HepG2 (cell line): ENCODE data around the gene TMTC4. TPM values are rescaled to one million over a fixed set of nuclear protein-coding genes. Genes with fewer than 3 reads are reported as not detected.
A peak's percentile ranks its signal among the peaks of the same experiment; 100 is the strongest.

Source experiments
- ATAC-seq: fragments of 200-7000 bp; cut with Tn5 transposase; 3 replicates; pipeline ENCODE4 v1.9.1; 2020; ENCODE audit warnings: mild to moderate bottlenecking, moderate library complexity
- BruUV-seq: library from RNA; stranded (reverse); fragments of 400-500 nt; replicated peaks from 2 replicates; lab custom pipeline; 2021; lab: Mats Ljungman, UMichigan
- CTCF ChIA-PET: fragments of 300-600 bp; formaldehyde crosslinking; extraction: SDS; loops from one replicate; lab custom pipeline; 2021; ENCODE audit warnings: low total read pairs, inconsistent platforms, low intra/inter-chr PET ratio; lab: Yijun Ruan, JAX
- POLR2A ChIA-PET: fragments of 350-600 bp; sonication (Branson Sonifier 250); formaldehyde crosslinking; loops from one replicate; lab custom pipeline; 2020; ENCODE audit warnings: antibody characterized with exemption, inconsistent platforms; lab: Yijun Ruan, JAX
- DNase-seq: peaks from one replicate; pipeline ENCODE4 v3.0.0-alpha.2; 2015; ENCODE audit warnings: low spot score
- FAIRE-seq: peaks from 3 replicates; lab custom pipeline; 2011; peaks lifted over from hg19 to GRCh38; lab: Jason Lieb, UNC
- H2AFZ ChIP-seq: one replicate; pipeline ENCODE4 v1.6.1; 2011; ENCODE audit warnings: low read length, inconsistent platforms
- H3K27ac ChIP-seq: fragments of 300-600 bp; 3 replicates; pipeline ENCODE4 v1.8.0; 2011; ENCODE audit warnings: mixed run types, mild to moderate bottlenecking, mixed read lengths, low read length, inconsistent platforms; ENCODE audit not compliant: insufficient read depth; ENCODE audit errors: extremely low read length
- H3K27me3 ChIP-seq, 2 experiments: fragments of 200-600 bp in 1 of 2; 2 replicates in 1 of 2; 3 replicates in 1 of 2; pipeline versions ENCODE4 v1.6.0 to v1.8.0; 2011; ENCODE audit warnings: low read length in 2 of 2, mild to moderate bottlenecking in 2 of 2, moderate library complexity in 2 of 2, inconsistent platforms in 1 of 2; ENCODE audit not compliant: insufficient read depth in 2 of 2, control insufficient read depth in 1 of 2
- H3K36me3 ChIP-seq, 2 experiments: fragments of 200-600 bp in 1 of 2; replicated peaks in 1 of 2; 2 replicates in 1 of 2; 3 replicates in 1 of 2; pipeline versions ENCODE4 v1.5.1 to v1.8.0; 2011; ENCODE audit warnings: low read length in 2 of 2, inconsistent platforms in 1 of 2; ENCODE audit not compliant: insufficient read depth in 2 of 2, control insufficient read depth in 1 of 2
- H3K4me1 ChIP-seq: 2 replicates; pipeline ENCODE4 v1.5.1; 2012; ENCODE audit warnings: low read length, inconsistent platforms; ENCODE audit not compliant: insufficient read depth
- H3K4me2 ChIP-seq: 2 replicates; pipeline ENCODE4 v1.6.0; 2011; ENCODE audit warnings: low read depth, low read length, inconsistent platforms
- H3K4me3 ChIP-seq, 3 experiments: fragments of 200-600 bp in 1 of 3; sonication (generic), shearing (Covaris generic) in 1 of 3; replicated peaks in 1 of 3; 2 replicates each; pipeline ENCODE4 v1.5.1; 2011 to 2016; ENCODE audit warnings: low read length in 3 of 3, inconsistent platforms in 2 of 3, low read depth in 2 of 3, mild to moderate bottlenecking in 2 of 3, control low read depth in 1 of 3, mixed read lengths in 1 of 3; ENCODE audit not compliant: insufficient read depth in 1 of 3
- H3K79me2 ChIP-seq: one replicate; pipeline ENCODE4 v1.6.1; 2011; ENCODE audit warnings: low read length, inconsistent platforms; ENCODE audit not compliant: insufficient read depth
- H3K9ac ChIP-seq: 2 replicates; pipeline ENCODE4 v1.6.0; 2011; ENCODE audit warnings: mild to moderate bottlenecking, low read depth, low read length, inconsistent platforms; ENCODE audit not compliant: insufficient read depth
- H3K9me3 ChIP-seq: 2 replicates; pipeline ENCODE4 v1.5.1; 2012; ENCODE audit warnings: mild to moderate bottlenecking, low read length
- H4K20me1 ChIP-seq: 2 replicates; pipeline ENCODE4 v1.6.0; 2011; ENCODE audit warnings: inconsistent platforms, mild to moderate bottlenecking, low read length, moderate library complexity; ENCODE audit not compliant: insufficient read depth
- ARHGAP35 ChIP-seq: sonication (generic); formaldehyde crosslinking; IDR thresholded peaks from 2 replicates; pipeline ENCODE4 v1.9.0; 2022; ENCODE audit warnings: mild to moderate bottlenecking, inconsistent platforms, moderate library complexity, missing genetic modification reagents, borderline replicate concordance
- FOXK2 ChIP-seq: fragments of 450-650 bp; IDR thresholded peaks from 2 replicates; pipeline ENCODE4 v1.6.1; 2016
- GATAD1 ChIP-seq: IDR thresholded peaks from 2 replicates; pipeline ENCODE4 v1.6.1; 2016; ENCODE audit warnings: missing genetic modification reagents, missing compliant biosample characterization
- MIXL1 ChIP-seq: IDR thresholded peaks from 2 replicates; pipeline ENCODE4 v1.6.1; 2016
- PHF21A ChIP-seq: sonication (generic); formaldehyde crosslinking; IDR thresholded peaks from 2 replicates; pipeline ENCODE4 v1.5.0; 2020; ENCODE audit warnings: mild to moderate bottlenecking, missing genetic modification reagents
- SIN3B ChIP-seq: fragments of 150-350 bp; IDR thresholded peaks from 2 replicates; pipeline ENCODE4 v1.6.1; 2014; ENCODE audit warnings: low read length
- TCF7 ChIP-seq: sonication (generic); IDR thresholded peaks from 2 replicates; pipeline ENCODE4 v1.6.1; 2016; ENCODE audit warnings: antibody characterized with exemption, low read depth
- ZFY ChIP-seq: sonication (generic); formaldehyde crosslinking; IDR thresholded peaks from 2 replicates; pipeline ENCODE4 v1.4.0; 2020; ENCODE audit warnings: missing genetic modification reagents
- ZNF12 ChIP-seq: sonication (generic); formaldehyde crosslinking; IDR thresholded peaks from 2 replicates; pipeline ENCODE4 v1.5.0; 2020; ENCODE audit warnings: missing genetic modification reagents
- ZNF224 ChIP-seq: sonication (generic); formaldehyde crosslinking; IDR thresholded peaks from 2 replicates; pipeline ENCODE4 v1.5.0; 2020; ENCODE audit warnings: mild to moderate bottlenecking, missing genetic modification reagents
- ZNF354B ChIP-seq: sonication (generic); formaldehyde crosslinking; IDR thresholded peaks from 2 replicates; pipeline ENCODE4 v1.8.0; 2022; ENCODE audit warnings: mild to moderate bottlenecking, missing genetic modification reagents
- ZNF44 ChIP-seq: sonication (generic); formaldehyde crosslinking; IDR thresholded peaks from 2 replicates; pipeline ENCODE4 v1.5.1; 2020; ENCODE audit warnings: mild to moderate bottlenecking, missing genetic modification reagents
- ZNF510 ChIP-seq: sonication (generic); formaldehyde crosslinking; IDR thresholded peaks from 2 replicates; pipeline ENCODE4 v1.4.0; 2020; ENCODE audit warnings: low read depth, mild to moderate bottlenecking, missing genetic modification reagents
- ZNF605 ChIP-seq: sonication (generic); formaldehyde crosslinking; IDR thresholded peaks from 2 replicates; pipeline ENCODE4 v1.8.0; 2022; ENCODE audit warnings: mild to moderate bottlenecking, missing genetic modification reagents
- ZNF646 ChIP-seq: sonication (generic); formaldehyde crosslinking; IDR thresholded peaks from 2 replicates; pipeline ENCODE4 v1.9.0; 2021; ENCODE audit warnings: mild to moderate bottlenecking, missing genetic modification reagents
- ZNF652 ChIP-seq: IDR thresholded peaks from 2 replicates; pipeline ENCODE4 v1.6.1; 2016; ENCODE audit warnings: low read depth, borderline replicate concordance
- WGBS: methylation state at CpG from one replicate; pipeline ENCODE4 v1.1.6; 2017; ENCODE audit warnings: low lambda C conversion rate; 5-methylcytosine and 5-hydroxymethylcytosine counted together
- in situ Hi-C: cut with HindIII; loops from 2 replicates; pipeline ENCODE4 v1.10.0; 2017; ENCODE audit warnings: low pct_unique_long_range_greater_than_20kb; ENCODE audit not compliant: extremely low pct_ligation_motif_present
- intact Hi-C: fragments of 100-400 bp; cut with micrococcal nuclease; formaldehyde crosslinking; loops from one replicate; pipeline ENCODE4 v1.10.0; 2022; ENCODE audit not compliant: unreplicated experiment
- polyA plus RNA-seq, 8 experiments: library from polyadenylated mRNA; depleted of rRNA in 3 of 8; stranded (reverse) in 7 of 8; unstranded in 1 of 8; fragments of >200 nt; fragmentation: Illumina TruSeq in 4 of 8; extraction: Trizol in 4 of 8; gene quantifications; 2 replicates each; pipeline versions ENCODE4 v1.2.1 to v1.2.3, GENCODE V29; 2011 to 2016; ENCODE audit warnings: low read depth in 4 of 8, missing spikeins in 1 of 8, mixed read lengths in 1 of 8; ENCODE audit not compliant: insufficient read depth in 1 of 8
- total RNA-seq, 5 experiments: library from RNA; depleted of rRNA; stranded (reverse); fragments of >200 nt; fragmentation: Illumina TruSeq; extraction: Trizol; gene quantifications; 2 replicates each; pipeline ENCODE4 v1.2.3, GENCODE V29; 2016; ENCODE audit warnings: low read depth in 1 of 5

The TMTC4 gene
- total and polyA plus RNA-seq, 2 of the 13 experiments (the other 11 are each of a cell fraction or from before 2014, with no cell fraction given) = 16.0 to 22.6 TPM

- in situ Hi-C loops (no loop called here), intact Hi-C loops (no loop called here)
- no peak overlapping the region for H3K4me2 ChIP-seq
- ATAC-seq = no peak
- peaks cover 12% of the 10 kb centered on the region for H3K4me1 ChIP-seq
- H3K9me3 ChIP-seq = no peaks in the 10 kb centered on the region
- no peak for FAIRE-seq
- 70% methylated on average over 2 of the region's 2 CpGs for WGBS
- BruUV-seq = no TSS peak
- no peaks in the 10 kb centered on the region for H3K79me2 ChIP-seq
- TF ChIP-seq ZFY (CRISPR knock-in tag) (no peak), MIXL1 (CRISPR knock-in tag) (no peak)
- TF ChIP-seq, all 625 proteins: peak for 0
- CTCF ChIA-PET = no interaction called here
- DNase-seq = peak; percentile 6
- no peak overlapping the region for H2AFZ ChIP-seq
- POLR2A ChIA-PET = no interaction called here
- H4K20me1 ChIP-seq = no peaks in the 10 kb centered on the region
- no peaks in the 10 kb centered on the region for H3K27me3 ChIP-seq
- no peak overlapping the region for H3K9ac ChIP-seq
- peaks cover 16 to 58% of the 10 kb centered on the region in 2 experiments for H3K36me3 ChIP-seq
- H3K27ac ChIP-seq = no peak overlapping the region
- H3K4me3 ChIP-seq = no peak overlapping the region
These were observed 41.1 kb downstream of the TMTC4 start for GRCh38 chr13:100633461-100633860.

DNA sequence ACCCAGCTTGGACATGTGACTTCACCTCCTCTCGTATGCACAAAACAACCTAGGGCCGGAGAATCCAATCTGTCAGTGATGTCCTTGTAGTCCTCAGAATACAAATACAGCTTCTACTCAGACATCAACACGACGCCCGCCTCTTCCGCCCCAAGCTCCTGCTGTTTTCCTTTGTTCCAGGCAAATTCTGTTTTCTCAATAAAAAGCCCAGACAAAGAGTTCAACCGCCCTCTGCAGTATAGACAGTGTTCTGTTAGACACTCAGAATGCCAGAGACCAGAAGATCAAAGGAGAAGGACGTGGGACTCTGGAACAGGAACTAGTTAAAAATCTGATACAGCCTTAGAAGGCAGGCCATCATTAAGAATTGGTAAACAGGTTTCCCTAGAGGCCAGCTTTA lies 44.0 kb downstream of the TMTC4 start:
- in situ Hi-C loops (no loop called here), intact Hi-C loops (no loop called here)
- ATAC-seq (peak; percentile 56), DNase-seq (peak; percentile 33), FAIRE-seq (no peak)
- ChIA-PET CTCF (no interaction called here), POLR2A (no interaction called here)
- Histone ChIP-seq H3K4me1 (peaks cover 12% of the 10 kb centered on the region), H3K9me3 (no peaks in the 10 kb centered on the region), H3K27ac (peak overlapping the region; percentile 33), H3K4me3 (no peak overlapping the region), H2AFZ (no peak overlapping the region), H3K36me3 (peaks cover 11 to 53% of the 10 kb centered on the region in 2 experiments), H3K4me2 (no peak overlapping the region), H3K27me3 (no peaks in the 10 kb centered on the region), H3K79me2 (no peaks in the 10 kb centered on the region), H4K20me1 (no peaks in the 10 kb centered on the region), H3K9ac (no peak overlapping the region)
- WGBS = 79% methylated on average over 8 of the region's 8 CpGs
- no TSS peak for BruUV-seq
- no peak for TF ChIP-seq SIN3B
- TF ChIP-seq PHF21A = no peak
- TF ChIP-seq ZNF605 (CRISPR knock-in tag) = no peak
- TF ChIP-seq ZNF646 (CRISPR knock-in tag) = no peak
- no peak for TF ChIP-seq ZNF12 (CRISPR knock-in tag)
- TF ChIP-seq ZNF354B (CRISPR knock-in tag) = no peak
- TF ChIP-seq ZNF44 (CRISPR knock-in tag) = no peak
- TF ChIP-seq GATAD1 = no peak
- TF ChIP-seq TCF7 = peak; percentile 37; the same call in 1 of the 2 replicates
- no peak for TF ChIP-seq FOXK2
- TF ChIP-seq ZNF652 (CRISPR knock-in tag) = peak; percentile 35; the same call in 1 of the 2 replicates
- no peak for TF ChIP-seq ZNF224 (CRISPR knock-in tag)
- no peak for TF ChIP-seq ZNF510 (CRISPR knock-in tag)
- no peak for TF ChIP-seq ARHGAP35 (CRISPR knock-in tag)
